Ramos (cell line): ENCODE data around the gene SKOR2.
"Not testable (repeated sequence)": the region's sequence is repeated elsewhere in the genome, so short reads cannot be mapped to it uniquely, and the experiment has no call there.

Experiments used
- in situ Hi-C: fragments of 300-500 bp; cut with MboI; formaldehyde crosslinking; loops from one replicate; pipeline ENCODE4 v1.14.3; 2022; ENCODE audit warnings: low sequenced_read_pairs; ENCODE audit not compliant: unreplicated experiment

Gene SKOR2

DNA sequence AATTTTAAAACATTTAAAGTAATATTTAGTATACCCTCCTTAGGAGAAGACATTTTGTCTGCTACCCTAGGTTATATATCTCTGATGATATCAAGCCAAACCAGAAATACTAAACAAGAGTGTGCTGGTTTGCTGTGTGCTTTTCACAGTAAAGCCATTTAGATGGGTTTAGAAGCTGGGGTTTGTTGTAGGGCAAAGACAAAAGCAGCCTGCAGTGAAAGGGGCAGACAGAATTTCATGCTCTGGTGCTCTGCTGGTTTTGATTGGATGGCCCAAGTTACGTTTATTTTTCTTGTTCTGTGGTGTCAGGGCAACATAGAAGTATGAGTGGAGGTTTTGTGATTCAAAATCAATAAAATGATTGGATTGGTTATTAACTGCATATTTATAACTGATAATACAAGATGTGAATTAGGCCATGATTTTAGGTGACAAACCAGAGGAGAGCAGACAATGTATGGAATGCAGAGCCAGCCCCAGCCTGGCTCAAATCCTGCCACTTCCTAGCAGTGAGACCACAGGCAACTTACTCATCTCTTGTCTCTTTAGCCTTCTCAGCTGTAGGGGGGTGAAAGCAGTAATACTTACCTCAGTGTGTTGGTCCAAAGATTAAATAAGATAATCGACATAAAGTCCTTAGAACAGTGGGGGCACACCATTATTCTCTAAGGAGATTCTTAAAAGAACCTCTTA, 44.4 kb downstream of the SKOR2 start:
- in situ Hi-C loops: no loop called here

DNA sequence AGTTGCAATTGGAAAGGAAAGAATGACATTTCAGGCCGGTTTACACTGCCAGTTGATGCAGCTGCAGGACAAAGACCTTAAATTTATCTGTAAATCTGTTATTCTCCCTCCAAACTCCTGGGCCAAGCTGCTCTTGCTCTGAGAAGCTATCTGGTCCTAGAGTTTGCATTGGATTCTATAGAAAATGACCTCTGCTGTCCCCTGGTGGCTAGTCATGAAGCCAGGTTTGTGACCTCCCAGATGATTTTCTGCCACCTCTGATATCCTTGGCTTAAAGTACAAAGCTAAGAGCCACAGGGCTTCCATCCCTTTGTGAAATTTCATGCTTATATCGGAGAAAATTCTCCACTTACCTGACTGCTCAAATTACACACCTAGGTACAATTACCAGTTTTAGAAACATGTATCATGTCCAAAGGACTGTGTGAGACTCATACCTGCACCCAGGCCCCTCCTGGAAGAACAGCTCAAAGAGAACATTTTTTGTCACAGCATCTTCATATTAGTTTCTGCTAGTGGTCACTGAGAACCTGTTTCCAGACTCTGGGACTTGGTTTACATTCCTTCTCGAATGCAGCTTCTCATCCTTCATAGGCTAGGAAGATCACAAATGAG, 46.4 kb downstream of the SKOR2 start:
- in situ Hi-C loops: no loop called here

DNA sequence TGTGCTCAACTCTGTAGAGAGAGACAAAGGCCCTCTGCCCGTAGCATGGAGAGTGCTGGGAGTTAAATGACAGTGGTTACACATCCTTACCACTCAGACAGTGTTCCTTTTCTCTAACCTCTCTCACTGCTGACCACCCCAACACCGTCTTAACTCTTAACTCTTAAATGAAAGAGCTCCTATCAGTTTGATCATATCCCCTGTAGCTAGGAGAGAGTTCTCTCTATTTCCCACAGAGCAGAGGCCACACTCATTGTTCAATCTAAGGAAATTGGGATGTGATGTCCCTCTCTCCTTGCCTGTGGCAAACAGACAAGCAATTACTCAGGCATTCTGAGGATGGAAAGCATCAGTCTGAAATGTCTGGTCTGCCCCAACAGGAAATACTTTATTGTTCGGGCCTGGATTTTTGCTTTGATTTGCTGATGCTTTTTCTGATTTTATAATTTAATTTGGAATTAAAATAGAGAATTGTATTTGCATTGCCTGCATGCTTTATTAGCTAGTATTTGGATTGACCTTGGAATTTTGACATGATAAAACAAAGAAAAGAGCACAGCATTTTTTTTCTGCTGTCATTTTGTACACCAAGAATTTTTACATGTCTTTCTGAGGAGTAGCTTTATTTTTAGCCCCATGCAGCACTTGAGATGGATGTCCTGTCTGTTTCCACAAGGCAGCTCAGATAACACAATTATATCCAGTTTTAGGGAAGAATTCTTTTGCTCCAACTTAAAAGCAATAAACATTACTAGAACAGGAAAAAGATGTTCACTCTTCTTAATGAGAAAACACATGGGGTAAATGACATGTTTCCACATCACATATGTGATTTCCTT, 47.6 kb downstream of the SKOR2 start:
- in situ Hi-C loops: no loop called here

DNA sequence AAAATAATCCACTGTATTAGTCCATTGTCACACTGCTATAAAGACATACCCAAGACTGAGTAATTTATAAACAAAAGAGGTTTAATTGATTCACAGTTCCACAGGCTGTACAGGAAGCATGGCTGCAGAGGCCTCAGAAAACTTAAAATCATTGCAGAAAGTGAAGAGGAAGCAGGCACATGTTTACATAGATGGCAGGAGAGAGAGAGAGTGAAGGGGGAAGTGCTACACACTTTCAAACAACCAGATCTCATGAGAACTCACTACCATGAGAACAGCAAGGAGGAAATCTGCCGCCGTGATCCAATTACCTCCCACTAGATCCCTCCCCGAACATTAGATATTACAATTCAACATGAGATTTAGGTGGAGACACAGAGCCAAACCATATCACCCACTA, 55.5 kb downstream of the SKOR2 start:
- in situ Hi-C loops: not testable (repeated sequence)

DNA sequence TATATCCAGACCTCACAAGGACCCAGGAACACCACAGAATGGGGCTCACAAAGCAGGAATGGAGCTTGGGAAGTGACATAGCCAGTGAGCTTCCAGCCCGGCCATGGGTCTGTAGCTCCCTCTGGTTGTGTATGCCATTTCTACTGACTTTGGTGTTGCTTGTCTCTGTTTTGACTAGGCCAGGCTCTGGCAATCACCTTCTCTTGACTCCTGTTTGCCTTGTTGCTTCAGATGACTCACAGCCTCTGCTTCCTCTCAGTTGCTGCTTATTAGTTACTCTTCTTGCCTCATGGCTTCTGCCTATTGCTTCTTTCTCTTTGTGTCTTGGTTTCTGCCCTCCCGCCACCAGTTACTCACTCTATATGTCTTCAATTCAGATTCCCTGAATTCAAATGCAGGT, 59.5 kb downstream of the SKOR2 start:
- in situ Hi-C loops: no loop called here

DNA sequence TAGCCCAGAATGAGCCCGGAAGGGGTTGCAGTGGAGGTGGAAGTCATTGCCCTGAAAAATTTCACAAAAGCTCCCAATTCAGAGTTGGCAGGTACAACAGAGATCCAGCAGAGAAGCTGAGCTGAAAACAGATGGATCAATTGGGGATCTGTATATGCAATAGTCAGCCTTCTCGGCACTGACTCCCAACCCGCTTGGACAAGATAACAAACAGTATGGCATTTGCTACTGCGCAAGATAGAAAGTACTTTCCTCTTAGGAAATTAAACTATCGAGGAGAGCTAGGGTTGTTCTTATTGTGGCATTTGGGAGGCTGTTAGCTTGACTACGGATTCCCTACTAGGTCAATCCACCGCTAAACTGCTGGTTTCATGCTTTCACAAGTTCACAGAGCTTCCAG, 63.7 kb downstream of the SKOR2 start:
- in situ Hi-C loops: no loop called here

DNA sequence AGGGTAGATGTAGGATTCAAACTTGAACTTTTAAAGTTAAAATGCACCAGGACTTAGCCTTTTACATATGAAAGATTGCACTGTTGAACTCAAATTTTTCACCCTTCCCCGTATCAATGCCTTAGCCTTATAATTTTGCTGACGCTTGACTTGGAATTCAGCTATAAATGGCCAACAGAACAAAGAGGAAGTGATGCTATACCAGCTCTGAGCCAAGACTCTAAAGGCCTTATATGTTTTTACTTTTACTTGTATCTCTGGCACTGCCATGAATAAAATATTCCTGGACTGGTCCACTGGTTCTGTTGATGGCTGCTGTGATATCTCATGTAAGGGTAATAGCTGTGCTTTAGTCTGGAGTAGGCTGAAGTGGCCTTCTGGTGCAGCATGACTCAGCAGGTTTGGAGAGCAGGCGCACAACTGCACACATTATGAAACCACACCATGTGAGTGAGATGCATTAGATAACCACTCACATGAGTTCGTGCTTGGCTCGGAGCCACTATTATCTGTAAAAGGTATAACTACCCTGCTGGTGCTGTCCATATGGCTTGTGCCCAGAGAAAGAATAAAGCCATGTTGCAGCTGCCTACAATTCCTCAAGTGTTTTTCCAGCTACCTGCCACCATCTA, 66.9 kb downstream of the SKOR2 start:
- in situ Hi-C loops: no loop called here

DNA sequence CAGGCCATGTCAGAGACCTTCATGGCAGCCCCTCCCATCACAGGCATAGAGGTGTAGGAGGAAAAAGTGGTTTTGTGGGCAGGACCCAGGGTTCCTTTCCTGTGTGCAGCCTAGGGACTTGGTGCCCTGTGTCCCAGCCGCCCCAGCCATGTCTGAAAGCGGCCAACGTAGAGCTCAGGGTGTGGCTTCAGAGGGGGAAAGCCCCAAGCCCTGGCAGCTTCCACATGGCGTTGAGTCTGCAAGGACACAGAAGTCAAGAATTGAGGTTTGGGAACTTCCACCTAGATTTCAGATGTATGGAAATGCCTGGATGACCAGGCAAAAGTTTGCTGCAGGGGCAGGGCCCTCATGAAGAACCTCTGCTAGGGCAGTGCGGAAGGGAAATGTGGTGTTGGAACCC, 69.3 kb downstream of the SKOR2 start:
- in situ Hi-C loops: not testable (repeated sequence)

DNA sequence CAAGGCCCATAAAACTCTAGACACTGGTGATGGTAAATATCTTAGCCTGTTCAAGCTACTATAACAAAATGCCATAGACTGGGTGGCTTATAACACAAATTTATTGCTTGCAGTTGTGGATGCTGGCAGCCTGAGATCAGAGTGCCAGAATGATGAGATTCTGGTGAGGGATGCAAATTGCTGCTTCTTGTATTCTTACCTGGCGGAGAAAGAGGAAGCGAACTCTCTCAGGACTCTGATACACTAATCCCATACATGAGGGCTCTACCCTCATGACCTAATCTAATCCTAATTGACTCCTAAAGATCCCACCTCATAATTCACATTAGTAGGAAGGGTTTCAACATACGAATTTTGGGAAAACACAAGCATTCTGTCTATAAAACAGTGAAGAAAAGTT, 70.7 kb downstream of the SKOR2 start:
- in situ Hi-C loops: no loop called here

DNA sequence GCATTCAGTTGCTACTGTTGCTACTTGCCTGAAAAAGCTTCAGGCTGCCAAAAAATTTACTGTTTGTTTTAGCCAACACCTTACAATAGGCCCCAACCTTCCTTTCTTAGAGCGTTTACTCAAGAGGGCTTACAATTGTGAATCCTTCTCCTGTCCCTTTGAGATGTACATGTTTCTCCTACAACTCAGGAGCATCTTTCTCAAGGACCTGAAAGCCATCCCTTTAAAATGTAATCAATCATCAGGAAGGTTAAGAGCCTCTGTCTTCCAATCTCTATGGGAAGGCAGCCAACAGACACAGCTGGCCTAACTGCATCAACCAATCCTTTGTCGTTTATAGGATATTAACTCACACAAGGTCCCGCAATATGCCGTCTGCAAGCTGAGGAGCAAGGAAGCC, 71.9 kb downstream of the SKOR2 start:
- in situ Hi-C loops: no loop called here

DNA sequence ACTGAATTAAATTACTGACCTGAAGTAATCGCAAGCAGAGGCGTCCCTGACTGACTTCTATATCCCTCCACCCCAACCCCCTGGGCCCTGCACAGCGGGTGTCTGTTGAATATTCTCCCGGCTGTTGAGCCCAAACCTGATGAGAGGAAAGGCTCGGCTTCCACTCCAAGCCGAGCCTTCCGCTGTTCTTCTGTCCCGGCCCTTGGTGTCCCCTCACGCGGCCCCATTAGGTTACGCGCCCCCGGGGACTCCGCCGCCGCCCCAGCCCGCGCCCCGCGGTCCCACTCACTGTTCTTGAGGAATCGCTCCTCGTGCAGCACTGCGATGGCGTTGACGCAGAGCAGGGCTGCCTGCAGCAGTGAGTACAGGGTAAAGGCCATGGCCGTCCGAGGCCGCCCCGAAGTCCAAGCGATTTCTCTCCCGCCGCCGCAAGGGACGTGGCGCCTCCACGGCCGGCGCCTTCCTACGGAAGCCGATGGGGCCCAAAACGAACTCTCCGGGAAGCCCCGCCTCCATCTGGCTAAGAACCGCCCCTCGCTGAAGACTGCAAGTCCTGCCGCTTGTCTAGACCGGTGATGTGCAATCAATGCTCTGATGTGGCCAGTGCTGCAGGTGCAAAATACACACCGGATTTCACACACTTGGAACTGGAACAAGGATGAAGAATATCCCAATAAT, 75.4 kb downstream of the SKOR2 start, which contains the start of gene IER3IP1:
Gene IER3IP1, minus strand, starts transcription at position 467 of the 678 bp plus-strand sequence. Its CDS starts 87 bp downstream, at position 380.
- in situ Hi-C loops: no loop called here

DNA sequence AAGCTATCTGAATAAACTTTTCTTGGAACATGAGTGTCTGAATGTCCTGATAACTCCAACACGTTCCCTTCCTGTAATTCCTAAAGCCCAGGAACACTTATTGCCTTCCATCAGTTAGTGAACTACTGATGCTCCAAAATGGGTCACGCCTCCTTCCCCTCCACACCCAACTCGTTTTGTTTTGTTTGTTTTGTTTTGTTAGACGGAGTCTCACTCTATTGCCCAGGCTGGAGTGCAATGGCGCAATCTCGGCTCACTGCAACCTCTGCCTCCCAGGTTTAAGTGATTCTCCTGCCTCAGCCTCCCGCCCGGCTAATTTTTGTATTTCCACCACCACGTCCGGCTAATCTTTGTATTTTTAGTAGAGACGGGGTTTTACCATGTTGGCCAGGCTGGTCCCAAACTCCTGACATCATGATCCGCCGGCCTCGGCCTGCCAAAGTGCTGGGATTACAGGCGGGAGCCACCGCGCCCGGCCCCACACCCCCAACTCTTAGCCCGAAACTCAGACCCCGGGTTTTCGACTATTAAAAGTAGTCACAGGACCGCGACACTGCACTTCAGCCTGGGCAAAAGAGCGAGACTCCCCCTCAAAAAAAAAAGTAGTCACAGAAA, 76.1 kb downstream of the SKOR2 start:
- in situ Hi-C loops: no loop called here

DNA sequence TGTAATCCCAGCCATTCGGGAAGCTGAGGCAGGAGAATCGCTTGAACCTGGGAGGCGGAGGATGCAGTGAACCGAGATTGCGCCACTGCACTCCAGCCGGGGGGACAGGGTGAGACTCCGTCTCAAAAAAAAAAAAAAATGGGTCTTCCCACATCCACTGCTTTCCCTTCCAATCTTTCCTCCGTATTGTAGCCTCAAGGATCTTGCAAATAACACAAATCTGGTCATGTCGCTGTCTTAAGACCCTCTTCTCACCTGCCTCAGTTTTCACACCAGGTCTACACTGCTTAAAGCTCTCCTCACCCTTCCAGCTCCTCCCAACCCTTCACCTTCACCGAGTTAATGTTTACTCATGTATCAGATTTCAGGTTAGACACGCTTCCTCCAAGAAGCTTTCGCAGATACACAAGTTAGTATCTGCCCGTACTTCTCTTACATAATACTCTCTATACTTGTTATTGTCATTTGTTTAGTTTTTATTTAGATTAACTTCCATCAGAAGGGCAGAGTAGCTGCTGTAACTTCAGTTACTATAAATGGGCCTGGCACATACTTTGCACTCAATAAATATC, 76.8 kb downstream of the SKOR2 start:
- in situ Hi-C loops: no loop called here

DNA sequence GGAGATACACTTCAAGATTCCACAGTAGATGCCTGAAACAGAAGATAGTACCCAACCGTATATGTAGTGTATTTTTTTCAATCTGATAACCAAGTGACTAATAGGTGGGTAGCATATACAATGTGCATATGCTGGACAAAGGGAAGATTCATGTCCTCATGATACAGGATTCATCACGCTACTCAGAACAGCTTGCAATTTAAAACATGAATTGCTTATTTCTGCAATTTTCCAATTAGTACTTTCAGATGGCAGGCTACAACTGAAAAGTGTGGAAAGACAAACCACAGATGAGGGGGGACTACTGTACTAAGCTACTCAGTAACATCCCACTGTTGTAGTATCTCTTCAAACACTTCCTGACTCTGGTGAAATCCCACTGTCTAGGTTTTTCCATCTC, 79.0 kb downstream of the SKOR2 start:
- in situ Hi-C loops: no loop called here

DNA sequence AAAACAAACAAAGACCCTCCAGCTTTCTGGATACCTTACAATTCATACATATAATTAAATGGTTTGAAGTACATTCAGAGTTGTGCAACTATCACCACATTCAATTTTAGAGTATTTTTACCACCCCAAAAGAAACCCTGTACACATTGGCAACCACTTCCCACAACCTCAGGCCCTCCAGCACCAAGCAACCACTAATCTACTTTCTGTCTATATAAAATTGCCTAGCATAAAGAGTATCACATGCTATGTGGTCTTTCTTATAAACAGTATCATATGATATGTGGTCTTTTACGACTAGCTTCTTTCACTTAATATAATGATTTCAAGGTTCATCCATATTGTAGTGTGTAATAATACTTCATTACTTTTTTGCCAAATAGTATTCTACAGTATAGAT, 82.5 kb downstream of the SKOR2 start:
- in situ Hi-C loops: no loop called here

DNA sequence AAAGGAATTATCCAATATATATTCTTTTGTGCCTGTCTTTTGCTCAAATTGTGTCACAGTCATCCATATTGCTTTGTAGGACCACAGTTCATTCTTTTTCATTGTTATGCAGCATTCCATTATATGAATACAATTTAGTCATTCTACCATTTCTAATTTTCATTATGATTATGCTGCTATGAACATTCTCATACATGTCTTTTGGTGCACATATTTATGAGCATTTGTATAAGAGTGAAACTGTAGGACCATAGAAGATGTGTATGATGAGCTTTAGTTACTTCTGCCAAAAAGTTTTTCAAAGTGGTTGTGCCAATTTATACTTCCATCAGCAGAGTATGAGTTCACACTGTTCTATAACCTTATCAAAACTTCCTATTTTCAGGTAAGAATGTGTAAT, 83.0 kb downstream of the SKOR2 start:
- in situ Hi-C loops: no loop called here

DNA sequence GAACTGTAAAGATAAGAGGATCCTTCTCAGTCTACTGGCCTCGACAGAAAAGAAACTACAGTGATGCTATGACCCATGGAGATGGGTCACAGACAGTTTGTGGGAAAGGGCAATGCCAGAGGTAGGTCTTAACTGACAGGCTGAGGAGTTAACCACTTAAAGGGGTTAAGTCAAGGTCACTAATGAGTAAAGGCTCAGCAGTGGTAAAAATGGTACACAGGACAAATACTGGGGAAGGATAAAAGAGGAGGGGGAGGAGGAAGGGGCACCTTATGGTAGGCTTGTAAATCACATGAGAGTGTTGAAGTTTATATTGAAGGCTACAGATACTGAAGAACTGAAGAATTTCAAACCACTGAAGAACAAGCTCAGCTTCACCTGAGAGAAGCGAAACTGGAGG, 85.2 kb downstream of the SKOR2 start:
- in situ Hi-C loops: no loop called here

DNA sequence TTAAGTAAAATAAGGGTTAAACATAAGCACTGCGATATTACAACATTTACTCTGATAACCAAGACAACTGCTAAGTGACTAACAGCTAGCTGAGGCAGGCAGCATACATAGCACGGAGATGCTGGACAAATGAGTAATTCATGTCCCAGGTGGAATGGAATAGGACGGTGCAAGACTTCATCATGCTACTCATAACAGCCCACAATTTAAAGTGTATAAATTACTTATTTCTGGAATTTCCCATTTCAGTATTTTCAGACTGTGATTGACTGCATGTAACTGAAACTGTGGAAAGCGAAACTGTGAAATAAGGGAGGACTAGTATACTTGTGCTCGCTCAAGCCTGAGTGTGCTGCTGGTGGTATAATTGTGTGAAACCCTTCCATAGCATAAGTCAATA, 88.2 kb downstream of the SKOR2 start:
- in situ Hi-C loops: no loop called here

DNA sequence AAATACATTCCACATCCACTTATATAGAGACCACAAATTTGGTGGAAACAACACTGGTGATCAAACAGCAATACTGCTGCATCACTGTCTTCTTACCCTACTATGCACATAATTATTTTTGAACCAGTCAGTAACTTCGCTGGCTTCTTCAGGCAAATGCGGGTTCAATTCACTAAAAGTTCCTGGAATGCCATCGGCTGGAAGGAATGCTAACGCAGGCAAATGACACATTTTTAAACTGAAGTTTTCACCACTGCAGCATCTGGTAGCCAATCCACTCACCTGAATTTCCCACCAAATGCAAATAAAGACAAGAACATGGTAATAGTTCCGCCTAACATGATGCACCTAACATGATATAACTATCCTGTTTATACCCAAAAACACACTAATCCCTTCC, 91.2 kb downstream of the SKOR2 start:
- in situ Hi-C loops: no loop called here

DNA sequence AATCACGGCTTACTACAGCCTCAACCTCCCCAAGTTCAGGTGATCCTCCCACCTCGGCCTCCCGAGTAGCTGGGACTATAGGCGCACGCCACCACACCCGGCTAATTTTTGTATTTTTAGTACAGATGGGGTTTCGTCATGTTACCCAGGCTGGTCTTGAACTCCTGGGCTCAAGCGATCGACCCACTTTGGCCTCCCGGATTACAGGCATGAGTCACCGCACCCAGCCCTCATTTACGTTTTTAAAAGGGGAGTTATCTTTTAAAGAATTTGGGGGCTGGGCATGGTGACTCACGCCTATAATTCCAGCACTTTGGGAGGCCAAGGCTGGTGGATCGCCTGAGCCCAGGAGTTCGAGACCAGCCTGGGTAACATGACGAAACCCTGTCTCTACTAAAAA, 93.1 kb downstream of the SKOR2 start:
- in situ Hi-C loops: not testable (repeated sequence)
